COLO668 (cell line): ENCODE results near the gene KANSL3.
A peak's percentile ranks its signal among the peaks of the same experiment; 100 is the strongest.

Experiments
- DNase-seq: peaks from one replicate; lab custom pipeline; 2025; ENCODE audit not compliant: unreplicated experiment; lab: John Stamatoyannopoulos, UW

Gene KANSL3

DNA sequence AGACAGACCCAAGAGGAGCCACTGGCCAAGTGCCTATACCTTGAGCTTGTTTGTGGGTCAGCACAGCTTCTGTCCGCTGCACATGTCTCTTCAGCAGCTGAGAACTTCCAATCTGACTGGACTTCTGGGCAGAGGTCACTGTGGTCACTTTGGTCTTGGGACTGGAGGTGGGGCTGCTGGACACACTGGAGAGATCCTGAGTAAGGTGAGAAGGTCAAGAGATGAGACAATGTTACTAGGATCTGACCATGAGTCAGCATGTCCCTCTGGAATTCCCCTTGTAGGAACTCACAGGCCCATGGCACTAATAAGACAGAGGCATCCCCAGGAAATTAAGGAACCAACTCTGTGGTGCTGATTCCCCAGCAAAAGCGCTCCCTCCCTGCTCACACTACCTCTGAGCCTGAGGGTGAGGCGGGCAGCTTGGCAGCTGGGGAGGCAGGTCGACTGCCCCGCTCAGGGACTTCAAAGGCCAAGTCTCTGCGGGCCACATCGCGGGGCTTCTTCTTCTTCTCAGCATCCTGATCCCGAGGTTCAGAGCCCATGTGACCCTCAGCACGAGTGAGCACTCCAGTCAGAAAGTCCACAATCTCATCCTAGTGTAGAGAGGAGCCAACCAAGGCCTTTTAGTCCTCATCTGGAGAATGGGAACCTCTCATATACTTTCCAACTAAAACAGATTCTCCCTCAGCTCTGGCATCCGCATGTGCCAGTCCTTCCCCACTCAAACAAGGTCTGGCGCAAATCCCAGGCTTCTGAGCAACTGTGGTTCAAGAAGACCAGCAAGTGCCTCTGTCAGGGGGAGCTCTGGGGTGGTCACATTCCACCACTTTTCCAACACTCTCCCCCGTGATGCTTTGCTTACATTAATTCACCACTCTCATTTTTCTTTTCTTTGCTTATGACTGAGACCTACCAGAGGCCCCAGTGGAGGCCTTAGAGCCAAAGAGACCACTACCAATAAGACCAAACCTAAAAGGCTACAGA is 29.4 kb downstream of the KANSL3 start:
- no peak for DNase-seq

DNA sequence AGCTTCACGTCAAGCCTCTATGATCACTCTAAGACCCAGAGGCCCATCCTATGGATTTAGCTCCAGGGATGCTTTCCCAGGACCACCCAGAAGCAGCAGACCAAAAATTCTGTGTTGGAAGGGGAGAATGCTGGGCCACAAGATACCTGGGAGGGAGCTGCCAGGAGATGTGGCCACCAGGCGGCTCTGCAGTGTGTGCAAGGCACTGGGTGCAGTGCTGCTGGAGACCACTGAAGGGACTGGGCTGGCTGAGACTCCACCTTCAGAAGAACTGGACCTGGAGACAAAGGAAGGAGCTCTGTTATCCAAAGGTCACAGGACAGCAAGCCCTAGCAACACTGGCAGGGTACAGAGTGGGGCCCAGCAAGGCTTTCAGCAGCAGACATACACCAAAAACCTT is 34.0 kb downstream of the KANSL3 start:
- DNase-seq: no peak

DNA sequence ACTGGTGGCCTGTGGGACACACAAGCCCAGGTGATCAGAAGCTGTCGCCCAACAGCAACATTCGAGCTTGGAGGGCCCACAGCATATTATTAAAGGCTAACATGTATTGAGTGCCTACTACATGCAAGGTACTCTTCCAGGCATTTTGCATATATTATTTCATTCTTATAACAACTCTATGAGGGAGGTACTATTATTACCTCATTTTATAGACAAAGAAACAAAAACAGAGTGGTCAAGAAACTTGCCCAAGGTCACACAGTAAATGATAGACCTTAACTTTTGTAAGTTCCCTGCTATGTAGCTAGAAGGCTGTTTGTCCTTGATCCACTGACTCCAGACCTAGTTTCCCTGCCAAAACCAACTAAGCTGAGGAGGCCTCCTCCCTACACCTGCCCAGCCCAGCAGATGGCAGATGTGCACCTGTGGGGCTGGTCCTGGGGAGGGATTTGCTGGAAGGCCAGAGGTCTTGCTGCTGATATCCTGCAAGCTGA is 35.7 kb downstream of the KANSL3 start:
- peak; percentile 5 for DNase-seq

DNA sequence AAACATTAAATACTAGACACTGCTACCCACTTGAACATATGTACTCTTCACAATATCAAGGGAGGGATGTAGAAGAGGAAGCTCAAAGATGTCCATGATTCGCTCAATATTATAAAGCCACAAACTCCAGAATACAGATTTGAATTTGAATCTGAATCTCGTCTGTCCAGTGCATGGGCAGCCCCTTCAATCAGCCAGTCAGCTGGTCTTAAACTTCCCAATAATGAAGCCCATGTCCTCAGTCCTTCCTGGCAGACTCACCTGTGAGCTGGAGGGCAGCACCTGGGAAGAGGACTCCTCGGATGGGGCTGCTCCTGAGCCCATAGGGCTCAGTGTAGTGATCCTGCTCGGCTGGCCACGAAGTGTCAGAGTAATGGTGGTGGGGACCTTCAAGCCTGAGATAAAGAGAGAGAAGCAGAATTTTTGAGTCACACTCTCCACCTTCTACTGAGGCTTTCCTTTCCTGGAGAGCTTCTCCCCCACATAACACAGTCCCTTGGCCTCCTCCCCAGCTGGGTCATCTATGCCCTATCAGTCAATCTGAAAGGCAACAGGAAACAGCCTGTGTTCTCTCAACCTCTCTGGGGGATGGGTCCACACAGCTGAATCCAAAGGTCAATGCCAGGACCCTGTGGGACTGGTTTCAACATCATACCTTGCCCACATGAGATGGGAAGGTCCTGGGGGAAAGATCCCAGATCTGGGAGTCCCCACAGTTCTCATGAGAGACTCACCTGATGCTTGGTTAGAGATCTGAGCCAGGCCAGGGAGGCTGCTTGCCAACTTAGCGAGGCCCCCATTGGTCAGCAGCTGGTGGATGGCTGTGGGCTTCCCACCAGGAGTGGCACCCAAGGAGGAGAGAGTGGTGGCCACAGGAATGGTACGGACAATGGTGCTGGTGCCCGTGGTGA is 36.5 kb downstream of the KANSL3 start:
- DNase-seq: no peak

DNA sequence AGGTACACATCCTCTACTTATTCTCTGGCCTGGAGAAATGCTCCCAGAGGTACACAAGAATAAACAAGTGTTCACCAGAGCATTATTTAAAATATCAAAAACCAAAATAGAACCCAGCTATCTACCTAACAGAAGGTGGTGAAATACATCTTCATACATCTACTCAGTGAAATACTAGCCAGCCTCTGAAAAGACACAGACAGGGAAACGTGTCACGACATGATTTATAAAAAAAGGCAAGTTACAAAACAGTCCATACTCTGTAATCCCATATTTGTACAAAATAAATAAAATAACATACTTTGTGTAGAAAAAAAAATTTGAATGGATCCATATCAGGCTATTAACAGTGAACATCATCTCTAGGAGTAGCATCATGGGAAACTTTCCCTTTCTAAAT is 38.2 kb downstream of the KANSL3 start:
- no peak for DNase-seq

DNA sequence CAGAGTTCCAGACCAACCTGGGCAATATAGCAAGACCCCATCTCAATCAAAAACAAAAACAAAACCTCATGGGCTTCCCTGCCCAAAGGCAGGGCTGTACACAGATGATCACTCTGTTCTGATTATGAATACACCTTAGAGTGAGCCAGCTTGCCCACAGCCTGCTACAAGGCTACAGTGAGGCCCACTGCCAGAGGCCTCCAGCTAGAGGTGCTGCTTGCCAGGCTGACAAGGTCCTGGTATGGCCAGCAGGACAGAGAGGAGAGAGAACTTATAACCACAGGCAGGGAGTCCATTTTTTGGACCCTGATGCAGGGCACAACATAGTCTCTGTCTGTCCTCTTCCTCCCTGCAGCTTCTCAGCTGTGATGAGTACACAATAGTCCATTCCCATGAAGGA is 41.5 kb downstream of the KANSL3 start:
- DNase-seq: no peak

DNA sequence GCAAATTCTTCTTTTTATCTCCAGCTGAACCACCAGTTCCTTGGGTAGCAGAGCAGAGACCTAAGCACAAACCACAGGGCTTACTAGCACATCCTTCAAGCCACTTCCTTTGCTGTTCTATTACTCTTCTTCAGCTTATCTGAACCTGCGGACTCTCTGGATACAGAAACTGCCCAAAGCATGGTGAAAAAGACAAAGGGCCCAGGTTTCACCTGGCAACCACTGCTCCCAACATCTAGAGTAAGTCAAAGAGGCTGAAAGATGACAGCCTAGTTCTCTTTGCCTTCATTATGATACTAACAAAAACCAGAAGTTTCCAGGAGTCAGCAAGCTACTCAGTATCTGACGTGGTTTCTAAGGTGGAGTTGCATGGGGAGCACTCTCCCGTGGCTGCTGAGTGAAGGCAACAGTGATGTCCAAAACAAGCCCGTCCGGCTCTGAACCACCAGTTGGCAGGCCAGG is 43.4 kb downstream of the KANSL3 start:
- no peak for DNase-seq

DNA sequence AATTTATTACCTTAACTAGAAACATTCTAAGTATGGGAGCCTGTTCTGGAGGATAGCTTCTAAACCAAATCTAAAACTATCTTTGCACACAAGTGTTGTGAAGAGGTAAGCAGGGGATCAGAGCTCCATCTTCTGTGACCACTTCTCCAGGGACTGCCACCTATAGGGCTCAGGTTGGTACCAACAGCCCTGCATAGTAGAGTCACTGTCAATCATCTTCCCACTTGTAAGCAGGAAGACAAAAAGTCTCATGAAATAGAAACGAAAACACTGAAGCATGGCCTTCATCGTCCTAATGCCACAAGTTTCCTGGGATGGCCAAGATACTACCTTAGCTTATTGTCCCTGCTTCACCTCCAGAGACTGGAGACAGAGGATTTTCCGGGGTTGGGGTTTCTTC is 43.8 kb downstream of the KANSL3 start:
- no peak for DNase-seq

DNA sequence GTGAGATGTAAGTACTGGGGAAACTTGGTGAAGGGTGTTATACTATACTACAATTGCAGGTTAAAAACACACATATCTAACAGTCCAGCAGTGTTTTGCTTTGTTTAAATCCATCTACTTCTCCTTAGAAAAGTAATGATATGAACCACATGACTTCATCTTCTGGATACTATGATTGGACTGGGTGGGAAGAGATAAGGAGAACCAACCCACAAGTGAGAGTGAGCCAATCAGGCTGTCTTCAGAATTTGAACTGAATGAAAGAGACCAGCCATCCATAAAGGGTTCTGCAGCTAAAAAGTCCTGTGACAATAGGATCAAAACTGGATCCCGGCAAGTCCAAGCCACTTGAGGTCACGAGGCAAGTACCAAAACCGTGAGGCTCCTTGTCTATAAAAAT is 46.6 kb downstream of the KANSL3 start:
- DNase-seq: no peak

DNA sequence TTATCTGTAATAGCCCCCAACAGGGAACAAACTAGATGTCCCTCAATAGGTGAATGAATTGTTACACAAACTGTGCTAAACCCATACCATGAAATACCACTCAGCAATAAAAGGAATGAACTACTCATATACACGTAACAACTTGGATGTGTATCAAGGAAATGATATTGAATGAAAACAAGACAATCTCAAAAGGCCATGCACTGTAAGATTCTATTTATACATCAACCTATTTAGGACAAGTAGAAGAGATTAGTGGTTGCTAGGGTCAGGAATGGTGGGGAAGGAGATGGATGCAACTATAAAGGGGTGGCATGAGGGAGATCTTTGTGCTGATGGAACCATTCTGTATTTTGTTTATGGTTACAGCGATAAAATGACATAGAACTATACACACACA is 47.1 kb downstream of the KANSL3 start:
- DNase-seq: no peak

DNA sequence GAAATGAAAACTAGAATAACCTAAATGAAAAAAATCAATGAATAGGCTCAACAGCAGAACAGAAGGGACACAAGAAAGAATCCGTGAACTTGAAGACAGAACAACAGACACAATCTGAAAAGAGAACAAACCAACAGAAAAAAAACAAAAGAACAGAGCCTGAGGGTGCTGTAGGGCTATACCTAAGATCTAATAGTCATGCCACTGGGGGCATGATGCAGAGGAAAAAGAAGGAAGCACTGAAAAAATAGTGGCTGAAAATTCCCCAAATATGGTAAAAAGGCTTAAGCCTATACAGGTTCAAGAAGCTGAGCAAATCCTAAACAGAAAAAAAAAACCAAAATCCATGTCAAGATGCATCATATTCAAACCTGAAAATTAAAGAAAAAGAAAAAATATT is 50.3 kb downstream of the KANSL3 start:
- no peak for DNase-seq

DNA sequence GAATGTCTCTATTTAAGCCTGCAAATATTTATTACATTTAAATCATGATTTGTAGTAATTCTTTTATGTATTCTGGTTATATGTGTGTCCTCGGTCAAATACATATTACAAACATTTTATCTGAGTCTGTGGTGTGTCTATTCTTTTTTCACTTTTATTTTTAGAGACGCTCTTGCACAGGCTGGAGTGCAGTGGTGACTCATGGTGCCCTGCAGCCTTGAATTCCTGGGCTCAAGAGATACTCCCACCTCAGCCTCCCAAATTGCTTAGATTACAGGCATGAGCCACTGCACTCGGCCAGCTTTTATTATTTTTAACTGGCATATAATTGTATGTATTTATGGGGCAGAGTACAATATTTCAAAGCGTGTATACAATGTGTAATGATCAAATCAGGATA is 54.1 kb downstream of the KANSL3 start:
- no peak for DNase-seq

DNA sequence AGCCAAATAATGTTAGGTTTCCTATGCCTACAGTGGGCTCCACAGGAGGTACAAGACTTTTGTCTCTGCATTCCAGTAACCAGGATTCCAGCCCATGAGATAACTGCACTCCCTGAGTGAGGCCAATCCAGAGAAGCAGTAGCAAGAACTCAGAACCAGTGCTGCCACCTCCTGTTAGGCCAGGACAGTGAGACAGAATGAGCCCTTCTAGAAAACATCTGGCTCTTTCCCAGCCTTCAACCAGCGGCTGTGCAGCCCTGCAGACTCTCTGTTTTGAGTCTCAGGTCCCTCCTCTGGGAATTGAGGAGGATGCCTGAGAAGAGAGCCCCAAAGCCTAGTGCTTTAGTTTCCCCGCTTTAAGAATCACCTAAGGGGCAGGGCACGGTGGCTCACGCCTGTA is 57.3 kb downstream of the KANSL3 start:
- DNase-seq: no peak

DNA sequence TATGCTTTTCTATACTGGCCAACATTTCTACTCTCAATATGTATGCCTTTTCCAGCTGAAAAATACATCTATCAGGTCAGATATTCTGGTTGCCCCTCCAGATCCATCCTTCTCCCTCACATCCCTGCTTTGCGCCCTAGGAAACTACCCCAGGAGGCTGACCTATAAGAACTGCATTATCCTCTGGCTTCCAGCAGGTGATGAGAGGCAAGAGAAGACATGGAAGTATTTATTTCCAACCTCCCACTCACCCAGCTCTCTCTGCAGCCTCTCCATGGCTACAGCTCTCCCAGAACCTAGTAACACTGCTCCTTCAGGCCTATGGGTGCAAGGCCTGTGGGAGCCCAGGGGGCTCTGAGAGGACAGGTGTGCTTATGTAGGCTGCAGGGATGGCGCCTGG is 58.7 kb downstream of the KANSL3 start:
- no peak for DNase-seq

DNA sequence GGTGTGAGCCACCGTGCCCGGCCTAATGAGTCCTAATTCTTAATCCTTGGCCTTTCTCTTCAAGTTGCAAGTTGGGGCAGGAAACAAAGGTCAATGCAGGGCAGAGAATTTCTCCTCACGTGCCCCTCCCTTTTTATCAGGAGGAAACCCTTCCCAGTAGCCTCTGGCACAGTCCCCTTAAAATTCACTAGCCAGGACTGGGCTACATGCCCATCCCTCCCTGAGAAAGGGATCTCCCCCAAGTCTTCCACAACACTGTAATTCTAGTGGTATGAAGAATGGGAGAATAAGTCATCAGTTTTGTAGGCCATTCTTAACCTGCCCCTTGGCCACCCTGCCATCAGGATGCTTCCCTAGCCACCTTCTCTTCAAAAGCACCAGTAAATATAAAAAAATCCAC is 59.4 kb downstream of the KANSL3 start:
- no peak for DNase-seq

DNA sequence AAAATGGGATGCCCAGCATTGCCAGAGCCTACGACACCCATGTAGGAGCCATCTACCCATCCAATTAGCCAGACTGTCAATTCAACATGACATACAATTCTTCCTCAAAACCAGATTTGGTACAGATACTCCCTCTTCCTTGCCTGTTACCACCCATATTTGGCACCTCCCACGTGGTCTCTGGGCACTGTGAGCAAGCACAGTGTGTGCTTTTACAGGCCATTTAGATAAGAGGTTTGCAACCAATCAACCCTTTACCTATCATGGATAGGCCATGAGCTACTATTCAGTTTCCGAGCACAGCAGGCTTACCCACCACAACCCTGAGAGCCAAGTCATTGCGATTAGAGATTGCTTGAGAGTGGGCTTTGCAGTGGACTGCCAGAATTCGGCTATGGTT is 60.6 kb downstream of the KANSL3 start:
- DNase-seq: no peak

DNA sequence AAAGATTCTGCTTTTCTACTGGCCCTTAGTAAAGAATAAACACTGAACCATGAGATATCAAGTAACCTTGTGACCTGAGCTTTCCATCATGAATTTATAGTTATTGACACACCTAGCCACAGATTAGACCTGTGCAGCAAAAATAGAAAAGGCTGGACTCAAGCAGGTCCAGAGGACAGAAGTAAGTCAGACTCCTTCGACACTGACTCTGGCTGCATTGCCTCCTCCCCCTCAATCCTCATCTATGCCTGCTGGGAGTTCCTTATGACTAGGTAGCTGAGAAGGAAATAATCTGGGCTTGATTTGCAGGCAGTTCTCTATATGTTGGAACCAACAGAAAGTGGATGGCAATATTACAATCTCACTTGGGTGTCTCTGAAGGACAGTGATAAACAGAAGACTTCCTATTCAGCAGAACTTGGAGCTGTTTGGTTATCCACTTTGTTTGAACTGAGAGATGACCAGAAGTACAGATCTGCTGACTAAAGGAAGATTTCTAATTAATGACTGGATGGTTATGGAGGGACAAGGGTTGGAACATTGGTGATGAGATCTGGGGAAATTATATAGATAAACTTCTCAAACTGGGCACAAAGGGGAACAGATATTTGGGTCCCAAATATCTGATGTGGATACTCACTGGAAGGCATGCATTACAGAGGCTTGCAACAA is 62.2 kb downstream of the KANSL3 start:
- no peak for DNase-seq

DNA sequence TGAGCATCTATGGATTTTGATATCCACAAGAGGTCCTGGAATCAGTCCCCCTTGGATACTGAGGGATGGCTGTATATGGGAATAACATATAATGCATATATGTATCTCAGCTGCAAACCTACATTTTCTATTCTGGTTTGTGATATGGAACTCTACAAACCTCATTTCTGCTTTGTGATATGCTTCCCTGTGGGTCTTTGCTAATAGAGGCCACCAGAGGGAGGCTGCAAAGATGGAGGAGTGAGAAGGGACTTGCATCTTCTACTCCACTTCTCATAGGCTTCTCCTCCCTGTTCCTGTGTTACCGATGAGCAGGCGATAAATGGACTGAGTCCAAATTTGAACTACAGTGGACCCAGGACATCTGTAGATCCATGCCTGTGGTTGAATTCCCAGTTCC is 63.7 kb downstream of the KANSL3 start:
- no peak for DNase-seq

DNA sequence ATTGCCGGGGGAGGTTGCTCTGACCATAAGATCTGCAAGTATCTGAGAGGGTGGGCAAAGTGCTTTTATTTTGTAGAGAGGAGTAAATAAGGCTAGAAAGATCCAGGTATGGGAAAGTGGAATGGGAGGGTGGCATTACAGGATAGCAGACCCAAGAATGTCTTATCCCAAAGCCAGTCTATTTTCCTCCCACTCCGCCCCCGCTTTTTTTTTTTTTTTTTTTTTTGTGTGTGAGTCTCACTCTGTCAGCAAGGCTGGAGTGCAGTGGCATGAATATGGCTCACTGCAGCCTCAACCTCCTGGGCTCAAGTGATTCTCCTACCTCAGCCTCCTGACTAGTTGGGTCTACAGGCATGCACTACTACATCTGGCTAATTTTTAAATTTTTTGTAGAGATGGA is 70.0 kb downstream of the KANSL3 start:
- DNase-seq: no peak

DNA sequence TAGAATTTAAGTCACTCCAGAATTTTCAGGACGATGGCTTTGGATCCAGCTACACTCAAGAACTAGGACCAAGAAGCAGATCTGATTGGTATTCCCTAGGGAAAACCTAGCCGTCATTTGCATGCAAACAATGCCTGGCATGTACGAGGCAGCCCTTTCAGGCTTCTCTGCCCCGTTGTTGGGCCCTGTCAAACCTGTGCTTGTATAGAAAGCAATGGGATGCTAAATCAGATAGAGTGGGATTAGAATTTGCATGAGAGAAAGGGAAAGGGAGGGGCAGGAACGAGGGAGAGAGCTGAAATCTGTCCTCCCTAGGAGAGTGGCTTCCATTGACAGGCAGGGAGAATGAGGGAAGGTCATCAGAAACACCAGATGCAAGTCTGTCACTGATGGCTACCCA is 73.0 kb downstream of the KANSL3 start:
- DNase-seq: no peak

DNA sequence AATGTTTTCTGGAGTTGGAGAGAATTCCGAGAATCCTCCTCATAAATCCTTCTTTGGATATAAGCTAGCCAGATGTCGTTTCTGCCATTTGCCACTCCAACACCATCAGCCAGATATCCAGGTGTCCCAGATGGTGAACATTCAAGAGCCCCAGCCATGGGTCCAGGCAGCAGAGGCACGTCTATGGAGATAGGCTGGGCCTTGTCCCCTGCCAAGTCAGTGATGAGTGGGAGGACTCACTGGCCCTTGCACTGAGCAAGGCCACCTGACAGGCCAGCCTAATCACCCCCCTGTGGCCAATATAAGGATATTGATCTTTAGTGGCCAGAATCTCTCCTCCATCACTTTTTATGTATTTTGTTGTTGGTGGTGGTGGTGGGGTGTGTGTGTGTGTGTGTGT is 73.5 kb downstream of the KANSL3 start:
- DNase-seq: no peak
